ENCODE data around the gene KCNG3.

- TF ChIP-seq POLR2A (IDR thresholded peaks at IDR 0.05) (no peak), CTCF (IDR thresholded peaks at IDR 0.05) (no peak)
Measured at GRCh38 chr2:42458396-42458795, 35.4 kb downstream of the KCNG3 start.

All from Peyer's patch (tissue), 4 donors.